MCF 10A (cell line): Measurements from ENCODE around the gene ADM2. TPM values are rescaled to one million over a fixed set of nuclear protein-coding genes. Genes with fewer than 3 reads are reported as not detected.

Experiments
- BruUV-seq: library from RNA; stranded (reverse); fragments of 400-500 nt; replicated peaks from 2 replicates; lab custom pipeline; 2021; lab: Mats Ljungman, UMichigan
- CTCF ChIA-PET: fragments of 300-600 bp; sonication (Branson Sonifier 250); formaldehyde crosslinking; extraction: SDS; loops from one replicate; lab custom pipeline; 2021; ENCODE audit warnings: antibody characterized with exemption, inconsistent platforms; lab: Yijun Ruan, JAX
- POLR2A ChIA-PET: fragments of 300-600, 350-650 bp; sonication (Branson Sonifier 250); formaldehyde crosslinking; extraction: SDS; loops from one replicate; lab custom pipeline; 2020; ENCODE audit warnings: antibody characterized with exemption, inconsistent platforms; lab: Yijun Ruan, JAX
- DNase-seq: peaks from one replicate; pipeline ENCODE4 v3.0.0-alpha.2; 2018; ENCODE audit not compliant: unreplicated experiment
- H3K27ac Mint-ChIP-seq: one replicate; pipeline ENCODE4 v1.8.0; 2022; ENCODE audit warnings: mild to moderate bottlenecking, low read depth, mixed read lengths; ENCODE audit not compliant: unreplicated experiment
- H3K27me3 Mint-ChIP-seq: one replicate; pipeline ENCODE4 v1.8.0; 2022; ENCODE audit warnings: mixed read lengths; ENCODE audit not compliant: insufficient read depth, unreplicated experiment
- H3K36me3 Mint-ChIP-seq: one replicate; pipeline ENCODE4 v1.8.0; 2022; ENCODE audit warnings: mild to moderate bottlenecking, moderate library complexity, mixed read lengths; ENCODE audit not compliant: insufficient read depth, unreplicated experiment
- H3K4me1 Mint-ChIP-seq: one replicate; pipeline ENCODE4 v1.8.0; 2022; ENCODE audit warnings: mixed read lengths; ENCODE audit not compliant: insufficient read depth, unreplicated experiment
- H3K4me3 Mint-ChIP-seq: one replicate; pipeline ENCODE4 v1.8.0; 2022; ENCODE audit warnings: mild to moderate bottlenecking, moderate library complexity, mixed read lengths; ENCODE audit not compliant: unreplicated experiment
- H3K9me3 Mint-ChIP-seq: one replicate; pipeline ENCODE4 v1.8.0; 2022; ENCODE audit warnings: mixed read lengths; ENCODE audit not compliant: unreplicated experiment
- CTCF ChIP-seq: fragments of 200-600 bp; IDR thresholded peaks from one replicate; pipeline ENCODE4 v1.8.0; 2022; ENCODE audit warnings: antibody characterized with exemption, mild to moderate bottlenecking; ENCODE audit not compliant: unreplicated experiment
- intact Hi-C: fragments of 100-400 bp; cut with micrococcal nuclease; formaldehyde crosslinking; loops from 2 replicates; pipeline ENCODE4 v1.14.1; 2022
- total RNA-seq: library from RNA; stranded (reverse); gene quantifications from 2 replicates; pipeline ENCODE4 v1.2.3, GENCODE V29; 2022

ADM2 gene
- total RNA-seq, 1 experiment from 2014 or later, result 39.7 TPM

GRCh38 chr22:50520826-50521453, 39.6 kb downstream of the ADM2 start:
- Mint-ChIP-seq H3K9me3 (no peaks in the 10 kb centered on the region), H3K27me3 (no peaks in the 10 kb centered on the region), H3K36me3 (peaks cover 51% of the 10 kb centered on the region), H3K27ac (no peak overlapping the region), H3K4me1 (peaks cover 7% of the 10 kb centered on the region), H3K4me3 (no peak overlapping the region)
- no peak for TF ChIP-seq CTCF
- intact Hi-C loops, result no loop called here
- ChIA-PET CTCF (no interaction called here), POLR2A (no interaction called here)
- no peak for DNase-seq
- no TSS peak for BruUV-seq

- peaks cover 7% of the 10 kb centered on the region for H3K4me1 Mint-ChIP-seq
- intact Hi-C loops, result no loop called here
Measured at GRCh38 chr22:50521710-50522109, 40.4 kb downstream of the ADM2 start.

GRCh38 chr22:50522208-50522805, 41.0 kb downstream of the ADM2 start:
- intact Hi-C loops, result no loop called here
- ChIA-PET CTCF (interaction anchor here (1.0 to 1.4 kb wide), 2 partner anchors 41 to 99 kb away, joined by 4 to 8 read pairs; partner anchors contain the start of gene SYCE3), POLR2A (interaction anchor here (0.6 to 1.1 kb wide), 3 partner anchors 13 to 41 kb away, joined by 3 to 4 read pairs (median 3); partner anchors contain the start of genes LMF2 and NCAPH2)
- no peak overlapping the region for H3K27ac Mint-ChIP-seq
- H3K4me3 Mint-ChIP-seq, result no peak overlapping the region
- H3K27me3 Mint-ChIP-seq, result no peaks in the 10 kb centered on the region
- BruUV-seq, result no TSS peak
- H3K4me1 Mint-ChIP-seq, result peaks cover 13% of the 10 kb centered on the region
- TF ChIP-seq CTCF, result no peak
- peaks cover 55% of the 10 kb centered on the region for H3K36me3 Mint-ChIP-seq
- no peaks in the 10 kb centered on the region for H3K9me3 Mint-ChIP-seq
- no peak for DNase-seq

More at GRCh38 chr22:50521710-50522109, 40.4 kb downstream of the ADM2 start:
- Mint-ChIP-seq H3K27me3 (no peaks in the 10 kb centered on the region), H3K36me3 (peaks cover 53% of the 10 kb centered on the region), H3K27ac (no peak overlapping the region), H3K4me3 (no peak overlapping the region), H3K9me3 (no peaks in the 10 kb centered on the region)
- DNase-seq, result no peak
- BruUV-seq, result no TSS peak
- TF ChIP-seq CTCF, result no peak
- POLR2A ChIA-PET, result interaction anchor here (1.1 kb wide), 1 partner anchor 14 kb away, joined by 4 read pairs; the partner anchor contains the start of genes LMF2 and NCAPH2
- CTCF ChIA-PET, result interaction anchor here (1.4 kb wide), 1 partner anchor 42 kb away, joined by 8 read pairs; the partner anchor contains the start of gene SYCE3

- intact Hi-C loops, result no loop called here
- Mint-ChIP-seq H3K4me1 (peaks cover 14% of the 10 kb centered on the region), H3K27ac (no peak overlapping the region), H3K9me3 (no peaks in the 10 kb centered on the region), H3K27me3 (no peaks in the 10 kb centered on the region), H3K36me3 (peaks cover 60% of the 10 kb centered on the region), H3K4me3 (no peak overlapping the region)
- TF ChIP-seq CTCF, result no peak
- DNase-seq, result no peak
- ChIA-PET POLR2A (interaction anchor here (0.6 to 1.1 kb wide), 3 partner anchors 14 to 41 kb away, joined by 3 to 4 read pairs (median 3); partner anchors contain the start of genes LMF2 and NCAPH2), CTCF (interaction anchor here (0.7 to 1.4 kb wide), 3 partner anchors 14 to 98 kb away, joined by 3 to 8 read pairs (median 4); partner anchors contain the start of gene SYCE3)
- BruUV-seq, result no TSS peak
Measured at GRCh38 chr22:50522806-50523438, 41.6 kb downstream of the ADM2 start.
